OCI-LY1 (cell line): ENCODE data around the gene CDC14B.

Experiments used
- H2AFZ ChIP-seq: fragments of 200-600 bp; sonication (generic), shearing (Covaris generic); 2 replicates; pipeline ENCODE4 v1.6.0; 2014; ENCODE audit warnings: antibody characterized with exemption, mild to moderate bottlenecking, low read length
- H3F3A ChIP-seq: fragments of 200-600 bp; sonication (generic), shearing (Covaris generic); 2 replicates; pipeline ENCODE4 v1.6.0; 2014; ENCODE audit warnings: mild to moderate bottlenecking, antibody characterized with exemption, low read length, moderate library complexity; ENCODE audit not compliant: insufficient read depth
- H3K27ac ChIP-seq: fragments of 200-600 bp; sonication (generic); 2 replicates; pipeline ENCODE4 v1.5.1; 2014; ENCODE audit warnings: low read length, mixed run types, mild to moderate bottlenecking, low read depth; ENCODE audit not compliant: poor library complexity, severe bottlenecking
- H3K27me3 ChIP-seq: fragments of 200-600 bp; sonication (generic); 2 replicates; pipeline ENCODE4 v1.6.0; 2014; ENCODE audit warnings: antibody characterized with exemption, mild to moderate bottlenecking, low read length, moderate library complexity; ENCODE audit not compliant: insufficient read depth
- H3K36me3 ChIP-seq: fragments of 200-600 bp; sonication (generic); 2 replicates; pipeline ENCODE4 v1.6.1; 2014; ENCODE audit warnings: mild to moderate bottlenecking, antibody characterized with exemption, low read length, moderate library complexity, mixed read lengths; ENCODE audit not compliant: insufficient read depth
- H3K4me1 ChIP-seq: fragments of 200-600 bp; sonication (generic); 2 replicates; pipeline ENCODE4 v1.5.1; 2014; ENCODE audit warnings: mild to moderate bottlenecking, low read length, moderate library complexity; ENCODE audit not compliant: insufficient read depth, severe bottlenecking
- H3K4me2 ChIP-seq: fragments of 200-600 bp; sonication (generic), shearing (Covaris generic); 2 replicates; pipeline ENCODE4 v1.6.1; 2014; ENCODE audit warnings: low read length
- H3K4me3 ChIP-seq: fragments of 200-600 bp; sonication (generic); 2 replicates; pipeline ENCODE4 v1.5.1; 2014; ENCODE audit warnings: low read length, low read depth, mild to moderate bottlenecking, mixed read lengths; ENCODE audit not compliant: poor library complexity, severe bottlenecking
- H3K79me2 ChIP-seq: fragments of 200-600 bp; shearing (Covaris generic); 2 replicates; pipeline ENCODE4 v1.6.1; 2016; ENCODE audit warnings: mixed run types, low read length, mixed read lengths; ENCODE audit not compliant: insufficient read depth
- H3K9ac ChIP-seq: fragments of 200-600 bp; sonication (generic), shearing (Covaris generic); 2 replicates; pipeline ENCODE4 v1.6.1; 2014; ENCODE audit warnings: mild to moderate bottlenecking, low read length, mixed read lengths
- H3K9me2 ChIP-seq: fragments of 200-600 bp; sonication (generic), shearing (Covaris generic); 2 replicates; pipeline ENCODE4 v1.6.1; 2014; ENCODE audit warnings: low read depth, mild to moderate bottlenecking, low read length, mixed read lengths
- H3K9me3 ChIP-seq: fragments of 200-600 bp; shearing (Covaris generic); 2 replicates; pipeline ENCODE4 v1.6.1; 2014; ENCODE audit warnings: low read length, mixed read lengths
- H4K20me1 ChIP-seq: fragments of 200-600 bp; sonication (generic), shearing (Covaris generic); 2 replicates; pipeline ENCODE4 v1.6.0; 2016; ENCODE audit warnings: mild to moderate bottlenecking, low read length; ENCODE audit not compliant: insufficient read depth
- CTCF ChIP-seq: fragments of 200-600 bp; sonication (generic), shearing (Covaris generic); IDR thresholded peaks from 2 replicates; pipeline ENCODE4 v1.5.1; 2017; ENCODE audit warnings: mild to moderate bottlenecking, antibody characterized with exemption, low read length, moderate library complexity, mixed read lengths
- EZH2 ChIP-seq: fragments of 200-600 bp; sonication (generic), shearing (Covaris generic); IDR thresholded peaks from 2 replicates; pipeline ENCODE4 v1.8.0; 2017; ENCODE audit warnings: borderline replicate concordance, mixed run types, mild to moderate bottlenecking, antibody characterized with exemption, low read length, moderate library complexity, mixed read lengths

Gene CDC14B

DNA sequence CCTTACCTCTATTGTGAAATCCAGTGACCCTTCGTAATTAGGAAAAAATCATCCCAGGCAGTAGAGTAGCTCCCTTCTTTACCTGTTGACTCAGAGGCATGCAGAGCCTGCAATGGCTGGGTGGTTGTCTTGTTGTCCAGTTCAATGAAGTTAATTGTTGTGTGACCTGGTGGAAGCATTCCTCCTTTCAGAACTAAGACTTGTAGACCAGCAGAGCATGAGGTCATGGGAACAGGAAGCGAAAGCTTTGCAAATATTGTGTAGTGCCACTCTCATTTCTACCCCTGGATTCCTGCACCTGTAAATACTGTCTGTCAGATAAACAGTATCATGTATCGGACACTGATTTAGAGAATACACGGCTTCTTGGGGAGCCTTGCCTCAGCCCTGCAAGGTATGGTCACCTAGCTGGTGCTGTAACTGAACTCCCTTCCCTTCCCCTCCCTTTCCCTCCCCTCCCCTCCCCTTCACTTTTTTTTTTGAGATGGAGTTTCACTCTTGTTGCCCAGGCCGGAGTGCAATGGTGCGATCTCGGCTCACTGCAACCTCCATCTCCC, 41.1 kb upstream of the CDC14B start:
- peaks cover 3% of the 10 kb centered on the region for H3K4me1 ChIP-seq
- no peak overlapping the region for H3K4me2 ChIP-seq
- H3K36me3 ChIP-seq: no peaks in the 10 kb centered on the region
- no peak overlapping the region for H3K27ac ChIP-seq
- no peak overlapping the region for H3K9ac ChIP-seq
- no peak overlapping the region for H3K4me3 ChIP-seq
- TF ChIP-seq EZH2 (no peak), CTCF (no peak)
- no peaks in the 10 kb centered on the region for H3K79me2 ChIP-seq
- H3K9me2 ChIP-seq: no peaks in the 10 kb centered on the region
- H3F3A ChIP-seq: no peaks in the 10 kb centered on the region
- H4K20me1 ChIP-seq: no peaks in the 10 kb centered on the region
- no peaks in the 10 kb centered on the region for H3K27me3 ChIP-seq
- H3K9me3 ChIP-seq: no peaks in the 10 kb centered on the region
- no peak overlapping the region for H2AFZ ChIP-seq

DNA sequence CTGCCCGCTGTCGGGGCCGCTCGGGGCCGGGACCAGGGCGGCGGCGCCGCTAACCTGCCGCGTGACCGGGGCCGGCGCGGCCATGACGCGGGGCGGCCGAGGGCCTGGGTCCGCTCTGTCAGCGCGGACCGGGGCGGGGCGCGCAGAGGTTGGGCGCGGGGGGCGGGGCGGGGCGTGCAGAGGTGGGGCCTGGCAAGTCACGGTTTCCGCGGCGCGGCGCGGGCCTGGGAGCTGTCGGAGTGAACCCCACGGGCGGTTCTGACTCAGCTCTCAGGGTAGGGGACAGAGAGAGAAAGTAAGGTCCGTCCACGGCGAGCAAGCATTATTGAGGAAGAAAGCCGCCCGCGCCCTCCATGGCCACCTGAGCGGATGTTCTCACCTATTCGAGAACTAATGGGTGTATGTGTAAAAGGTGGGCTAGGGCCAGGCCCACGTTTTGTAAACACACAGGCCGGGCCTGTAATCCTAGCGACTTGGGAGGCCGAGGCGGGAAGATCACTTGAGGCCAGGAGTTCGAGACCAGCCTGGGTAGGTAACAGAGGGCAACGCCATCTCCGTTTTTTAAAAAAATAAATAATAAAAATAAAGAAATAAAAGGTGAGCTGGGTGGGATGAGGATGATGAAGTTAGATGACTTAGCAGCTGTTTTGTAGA, 35.7 kb upstream of the CDC14B start, which contains the start of gene PRXL2C:
PRXL2C (minus strand) TSS at position 120 of the 654 bp plus-strand sequence; CDS start at position 84, 36 bp downstream.
- H3K79me2 ChIP-seq: no peaks in the 10 kb centered on the region
- H2AFZ ChIP-seq: peak within 1 kb of the TSS; percentile 91; the same call in 1 of the 2 replicates
- peaks cover 3% of the 10 kb centered on the region; the same call in 1 of the 2 replicates for H3F3A ChIP-seq
- peak within 1 kb of the TSS; percentile 71 for H3K9ac ChIP-seq
- H4K20me1 ChIP-seq: no peaks in the 10 kb centered on the region
- no peaks in the 10 kb centered on the region for H3K9me3 ChIP-seq
- peak within 1 kb of the TSS; percentile 72 for H3K4me3 ChIP-seq
- peak within 1 kb of the TSS; percentile 72 for H3K4me2 ChIP-seq
- H3K27ac ChIP-seq: peak within 1 kb of the TSS; percentile 31
- H3K27me3 ChIP-seq: no peaks in the 10 kb centered on the region
- H3K4me1 ChIP-seq: peaks cover 7% of the 10 kb centered on the region
- H3K9me2 ChIP-seq: no peaks in the 10 kb centered on the region
- TF ChIP-seq EZH2 (no peak), CTCF (no peak)
- peaks cover 6% of the 10 kb centered on the region; the same call in 1 of the 2 replicates for H3K36me3 ChIP-seq

- Histone ChIP-seq H3K27ac (peak overlapping the region; percentile 27), H2AFZ (0 out of 2 replicates have a peak overlapping the region, but pooled peaks have one; percentile 25)
Observed at GRCh38 chr9:96654450-96655197, 35.0 kb upstream of the CDC14B start.

More at GRCh38 chr9:96654450-96655197, 35.0 kb upstream of the CDC14B start:
- no peaks in the 10 kb centered on the region for H3K9me3 ChIP-seq
- no peaks in the 10 kb centered on the region for H3K79me2 ChIP-seq
- peak overlapping the region; percentile 72 for H3K4me3 ChIP-seq
- TF ChIP-seq EZH2 (no peak), CTCF (no peak)
- H3K9me2 ChIP-seq: no peaks in the 10 kb centered on the region
- H3K4me1 ChIP-seq: peaks cover 7% of the 10 kb centered on the region
- H3K36me3 ChIP-seq: peaks cover 10% of the 10 kb centered on the region; the same call in 1 of the 2 replicates
- peak overlapping the region; percentile 67 for H3K9ac ChIP-seq
- H3K4me2 ChIP-seq: peak overlapping the region; percentile 72
- H4K20me1 ChIP-seq: no peaks in the 10 kb centered on the region
- peaks cover 3% of the 10 kb centered on the region; the same call in 1 of the 2 replicates for H3F3A ChIP-seq
- no peaks in the 10 kb centered on the region for H3K27me3 ChIP-seq
